Large intestine (tissue), 3 donors: Measurements from ENCODE around the gene P2RY8. TPM values are rescaled to one million over a fixed set of nuclear protein-coding genes. Genes with fewer than 3 reads are reported as not detected.

Source experiments
- DNase-seq, 2 donors: peaks; one replicate each; pipeline versions ENCODE4 v3.0.0 to v3.0.0-alpha.2; 2013
- H3K27ac ChIP-seq: one replicate; pipeline ENCODE4 v1.5.1; 2013; ENCODE audit warnings: low read length
- H3K27me3 ChIP-seq: 2 replicates; pipeline ENCODE4 v1.6.1; 2013; ENCODE audit warnings: low read length; ENCODE audit not compliant: control insufficient read depth, insufficient read depth
- H3K36me3 ChIP-seq: 2 replicates; pipeline ENCODE4 v1.6.1; 2013; ENCODE audit warnings: low read length; ENCODE audit not compliant: control insufficient read depth, insufficient read depth
- H3K4me1 ChIP-seq: one replicate; pipeline ENCODE4 v1.6.1; 2013; ENCODE audit warnings: low read length; ENCODE audit not compliant: control insufficient read depth, insufficient read depth
- H3K4me3 ChIP-seq: one replicate; pipeline ENCODE4 v1.5.1; 2013; ENCODE audit warnings: low read length
- H3K9me3 ChIP-seq: one replicate; pipeline ENCODE4 v1.6.1; 2013; ENCODE audit warnings: mild to moderate bottlenecking, low read depth, low read length, moderate library complexity; ENCODE audit not compliant: control insufficient read depth
- WGBS: methylation state at CpG from one replicate; pipeline ENCODE4 v1.1.5; 2013; ENCODE audit warnings: low lambda C conversion rate; ENCODE audit not compliant: insufficient coverage; 5-methylcytosine and 5-hydroxymethylcytosine counted together
- polyA plus RNA-seq: library from polyadenylated mRNA; unstranded; fragments of 120-200 nt; gene quantifications from one replicate; pipeline ENCODE4 v1.2.1, GENCODE V29; 2013

P2RY8 gene
- polyA plus RNA-seq, 1 donor = 1.6 TPM

GRCh38 chrX:1465286-1466231 is 71.4 kb downstream of the P2RY8 start:
- Histone ChIP-seq H3K4me1 (no peaks in the 10 kb centered on the region), H3K27me3 (peaks cover 22% of the 10 kb centered on the region), H3K9me3 (peaks cover 3% of the 10 kb centered on the region), H3K27ac (no peak overlapping the region), H3K4me3 (no peak overlapping the region), H3K36me3 (no peaks in the 10 kb centered on the region)
- DNase-seq = peak in 1 of 2 donors; percentile 29
- WGBS = no CpG with 5 or more reads among the region's 75 CpGs

- no peaks in the 10 kb centered on the region for H3K4me1 ChIP-seq
- no peak overlapping the region for H3K27ac ChIP-seq
- WGBS = 100% methylated on average over 1 of the region's 12 CpGs
- no peak overlapping the region for H3K4me3 ChIP-seq
- DNase-seq = no peak
- peaks cover 22% of the 10 kb centered on the region for H3K27me3 ChIP-seq
- peaks cover 3% of the 10 kb centered on the region for H3K9me3 ChIP-seq
- no peaks in the 10 kb centered on the region for H3K36me3 ChIP-seq
These were observed 72.1 kb downstream of the P2RY8 start for GRCh38 chrX:1464971-1465285.

- Histone ChIP-seq H3K36me3 (no peaks in the 10 kb centered on the region), H3K27me3 (peaks cover 22% of the 10 kb centered on the region), H3K9me3 (peaks cover 3% of the 10 kb centered on the region), H3K4me3 (no peak overlapping the region), H3K27ac (no peak overlapping the region), H3K4me1 (no peaks in the 10 kb centered on the region)
- 74% methylated on average over 2 of the region's 24 CpGs for WGBS
- DNase-seq = no peak
These were observed 72.7 kb downstream of the P2RY8 start for GRCh38 chrX:1464041-1464970.

- WGBS = 80% methylated on average over 1 of the region's 5 CpGs
- DNase-seq = no peak
- H3K27ac ChIP-seq = no peak overlapping the region
- H3K4me1 ChIP-seq = no peaks in the 10 kb centered on the region
- H3K27me3 ChIP-seq = peaks cover 22% of the 10 kb centered on the region
- no peak overlapping the region for H3K4me3 ChIP-seq
- H3K36me3 ChIP-seq = no peaks in the 10 kb centered on the region
- peaks cover 3% of the 10 kb centered on the region for H3K9me3 ChIP-seq
These were observed 73.4 kb downstream of the P2RY8 start for GRCh38 chrX:1463581-1463980.

- Histone ChIP-seq H3K27me3 (peaks cover 22% of the 10 kb centered on the region), H3K27ac (no peak overlapping the region), H3K36me3 (no peaks in the 10 kb centered on the region), H3K9me3 (peaks cover 3% of the 10 kb centered on the region), H3K4me1 (no peaks in the 10 kb centered on the region), H3K4me3 (no peak overlapping the region)
- peak in 1 of 2 donors; percentile 30 for DNase-seq
- WGBS = no CpG with 5 or more reads among the region's 19 CpGs
These were observed 74.3 kb downstream of the P2RY8 start for GRCh38 chrX:1462596-1463251.

GRCh38 chrX:1462110-1462509 is 74.9 kb downstream of the P2RY8 start:
- no peak for DNase-seq
- Histone ChIP-seq H3K9me3 (peaks cover 3% of the 10 kb centered on the region), H3K4me1 (no peaks in the 10 kb centered on the region), H3K4me3 (no peak overlapping the region), H3K27ac (no peak overlapping the region), H3K36me3 (no peaks in the 10 kb centered on the region), H3K27me3 (peaks cover 22% of the 10 kb centered on the region)

GRCh38 chrX:1455948-1456280 is 81.1 kb downstream of the P2RY8 start:
- Histone ChIP-seq H3K4me1 (peaks cover 5% of the 10 kb centered on the region), H3K9me3 (no peaks in the 10 kb centered on the region), H3K36me3 (no peaks in the 10 kb centered on the region), H3K27me3 (no peaks in the 10 kb centered on the region), H3K27ac (no peak overlapping the region), H3K4me3 (no peak overlapping the region)
- WGBS = no CpG with 5 or more reads among the region's 3 CpGs
- DNase-seq = no peak

GRCh38 chrX:1453951-1454785 is 82.8 kb downstream of the P2RY8 start:
- 80% methylated on average over 3 of the region's 45 CpGs for WGBS
- peak; percentile 66 to 72 for DNase-seq
- H3K27me3 ChIP-seq = no peaks in the 10 kb centered on the region
- H3K27ac ChIP-seq = no peak overlapping the region
- no peak overlapping the region for H3K4me3 ChIP-seq
- peaks cover 6% of the 10 kb centered on the region for H3K9me3 ChIP-seq
- H3K4me1 ChIP-seq = peaks cover 5% of the 10 kb centered on the region
- H3K36me3 ChIP-seq = no peaks in the 10 kb centered on the region

- DNase-seq = no peak
- WGBS = no CpG with 5 or more reads among the region's 34 CpGs
- Histone ChIP-seq H3K9me3 (peaks cover 6% of the 10 kb centered on the region), H3K4me1 (peaks cover 5% of the 10 kb centered on the region), H3K4me3 (peak overlapping the region; percentile 77), H3K36me3 (no peaks in the 10 kb centered on the region), H3K27ac (peak overlapping the region; percentile 93), H3K27me3 (no peaks in the 10 kb centered on the region)
These were observed 83.6 kb downstream of the P2RY8 start for GRCh38 chrX:1453395-1453783.
